Upper lobe of left lung (tissue), 4 donors: ENCODE measurements around the gene ARHGDIG.

Experiments
- EP300 ChIP-seq, 4 donors: sonication (generic); formaldehyde crosslinking; IDR thresholded peaks; one replicate each; pipeline ENCODE4 v1.5.1; 2017; ENCODE audit warnings: antibody characterized with exemption in 4 of 4, control low read depth in 2 of 4
- POLR2A ChIP-seq, 4 donors: fragments of 450-650 bp; IDR thresholded peaks; one replicate each; pipeline ENCODE4 v1.5.1; 2016 to 2017; ENCODE audit warnings: antibody characterized with exemption in 4 of 4, mild to moderate bottlenecking in 2 of 4
- TF ChIP-seq, protein P1 (sequence below), 6 experiments: fragments of 450-650 bp in 4 of 6; fragments of 200-600 bp in 2 of 6; sonication (generic) in 2 of 6; IDR thresholded peaks; one replicate each; pipeline ENCODE4 v1.5.1; 2016 to 2019; ENCODE audit warnings: antibody characterized with exemption in 6 of 6

DNA sequence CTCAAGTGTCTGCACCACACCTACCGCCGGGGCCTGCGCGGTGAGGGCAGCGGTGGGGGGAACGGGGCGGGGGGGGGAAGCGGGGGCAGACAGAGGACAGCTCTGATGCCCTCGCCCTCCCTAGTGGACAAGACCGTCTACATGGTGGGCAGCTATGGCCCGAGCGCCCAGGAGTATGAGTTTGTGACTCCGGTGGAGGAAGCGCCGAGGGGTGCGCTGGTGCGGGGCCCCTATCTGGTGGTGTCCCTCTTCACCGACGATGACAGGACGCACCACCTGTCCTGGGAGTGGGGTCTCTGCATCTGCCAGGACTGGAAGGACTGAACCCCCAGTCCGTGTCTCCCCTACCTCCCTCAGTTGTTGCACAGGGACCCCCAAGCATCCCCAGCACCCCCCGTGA, 2.1 kb downstream of the ARHGDIG start:
- TF ChIP-seq POLR2A (IDR thresholded peaks at IDR 0.05) = no peak
- TF ChIP-seq, protein P1, sequence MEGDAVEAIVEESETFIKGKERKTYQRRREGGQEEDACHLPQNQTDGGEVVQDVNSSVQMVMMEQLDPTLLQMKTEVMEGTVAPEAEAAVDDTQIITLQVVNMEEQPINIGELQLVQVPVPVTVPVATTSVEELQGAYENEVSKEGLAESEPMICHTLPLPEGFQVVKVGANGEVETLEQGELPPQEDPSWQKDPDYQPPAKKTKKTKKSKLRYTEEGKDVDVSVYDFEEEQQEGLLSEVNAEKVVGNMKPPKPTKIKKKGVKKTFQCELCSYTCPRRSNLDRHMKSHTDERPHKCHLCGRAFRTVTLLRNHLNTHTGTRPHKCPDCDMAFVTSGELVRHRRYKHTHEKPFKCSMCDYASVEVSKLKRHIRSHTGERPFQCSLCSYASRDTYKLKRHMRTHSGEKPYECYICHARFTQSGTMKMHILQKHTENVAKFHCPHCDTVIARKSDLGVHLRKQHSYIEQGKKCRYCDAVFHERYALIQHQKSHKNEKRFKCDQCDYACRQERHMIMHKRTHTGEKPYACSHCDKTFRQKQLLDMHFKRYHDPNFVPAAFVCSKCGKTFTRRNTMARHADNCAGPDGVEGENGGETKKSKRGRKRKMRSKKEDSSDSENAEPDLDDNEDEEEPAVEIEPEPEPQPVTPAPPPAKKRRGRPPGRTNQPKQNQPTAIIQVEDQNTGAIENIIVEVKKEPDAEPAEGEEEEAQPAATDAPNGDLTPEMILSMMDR (IDR thresholded peaks at IDR 0.05) = no peak
- TF ChIP-seq EP300 (IDR thresholded peaks at IDR 0.05) = no peak
